Suprapubic skin (tissue), 3 donors: ENCODE measurements around the gene DNAH9.

ENCODE experiments used
- CTCF ChIP-seq, 2 donors: fragments of 200-600 bp in 1 of 2; fragments of 450-650 bp in 1 of 2; sonication (generic) in 1 of 2; IDR thresholded peaks; one replicate each; pipeline ENCODE4 v1.5.1; 2016 to 2019; ENCODE audit warnings: antibody characterized with exemption in 2 of 2, mild to moderate bottlenecking in 1 of 2, moderate library complexity in 1 of 2
- POLR2AphosphoS5 ChIP-seq, 3 donors: sonication (generic); formaldehyde crosslinking; IDR thresholded peaks; one replicate each; pipeline ENCODE4 v1.6.1; 2017; ENCODE audit warnings: antibody characterized with exemption in 3 of 3

- no peak for TF ChIP-seq POLR2AphosphoS5 (IDR thresholded peaks at IDR 0.05)
- no peak for TF ChIP-seq CTCF (IDR thresholded peaks at IDR 0.05)
Measured at GRCh38 chr17:11624976-11625375, 26.7 kb downstream of the DNAH9 start.
